T-helper 1 cell (primary cell): ENCODE results near the gene TNFRSF1B.
"Not testable (repeated sequence)": the region's sequence is repeated elsewhere in the genome, so short reads cannot be mapped to it uniquely, and the experiment has no call there.

Experiments
- DNase-seq, 5 donors: peaks; one replicate each; pipeline ENCODE4 v3.0.0-alpha.2; 2012 to 2020

The TNFRSF1B gene

GRCh38 chr1:12224092-12224491 lies 57.3 kb downstream of the TNFRSF1B start:
- DNase-seq: not testable (repeated sequence)

GRCh38 chr1:12228979-12229378 lies 62.2 kb downstream of the TNFRSF1B start:
- no peak for DNase-seq

- DNase-seq: no peak
Observed at GRCh38 chr1:12229386-12229834, 62.6 kb downstream of the TNFRSF1B start.

- DNase-seq: peak; percentile 70 to 83 (median 78)
Observed at GRCh38 chr1:12229835-12230548, 63.2 kb downstream of the TNFRSF1B start, which contains the start of gene VPS13D. TSS of gene VPS13D (plus strand) at chr1:12230030. CDS start at chr1:12234267, 4,237 bp downstream.

GRCh38 chr1:12230549-12231275 lies 63.9 kb downstream of the TNFRSF1B start:
- DNase-seq: peak in 1 of 5 donors; percentile 5

GRCh38 chr1:12231276-12231595 lies 64.4 kb downstream of the TNFRSF1B start:
- no peak for DNase-seq

GRCh38 chr1:12232221-12232620 lies 65.4 kb downstream of the TNFRSF1B start:
- DNase-seq: no peak

GRCh38 chr1:12244078-12244477 lies 77.3 kb downstream of the TNFRSF1B start:
- DNase-seq: no peak

GRCh38 chr1:12244585-12244984 lies 77.8 kb downstream of the TNFRSF1B start:
- no peak for DNase-seq

- no peak for DNase-seq
Observed at GRCh38 chr1:12245116-12245515, 78.3 kb downstream of the TNFRSF1B start.

- no peak for DNase-seq
Observed at GRCh38 chr1:12245733-12246132, 78.9 kb downstream of the TNFRSF1B start.

- no peak for DNase-seq
Observed at GRCh38 chr1:12246584-12246983, 79.8 kb downstream of the TNFRSF1B start.

- no peak for DNase-seq
Observed at GRCh38 chr1:12249181-12249580, 82.4 kb downstream of the TNFRSF1B start.

GRCh38 chr1:12249748-12250147 lies 83.0 kb downstream of the TNFRSF1B start:
- DNase-seq: no peak

GRCh38 chr1:12251442-12251841 lies 84.7 kb downstream of the TNFRSF1B start:
- DNase-seq: no peak

- DNase-seq: no peak
Observed at GRCh38 chr1:12255913-12256312, 89.1 kb downstream of the TNFRSF1B start.

- DNase-seq: no peak
Observed at GRCh38 chr1:12258272-12258671, 91.5 kb downstream of the TNFRSF1B start.
